Esophagus squamous epithelium (tissue), 4 donors: ENCODE results near the gene TADA3.

ENCODE experiments used
- CTCF ChIP-seq, 6 experiments: fragments of 450-650 bp in 4 of 6; fragments of 200-600 bp in 2 of 6; sonication (generic) in 2 of 6; IDR thresholded peaks; one replicate each; pipeline ENCODE4 v1.5.1; 2016 to 2019; ENCODE audit warnings: antibody characterized with exemption in 6 of 6, mild to moderate bottlenecking in 4 of 6, moderate library complexity in 4 of 6
- POLR2A ChIP-seq, 4 donors: fragments of 450-650 bp; IDR thresholded peaks; one replicate each; pipeline ENCODE4 v1.6.1; 2017; ENCODE audit warnings: antibody characterized with exemption in 4 of 4, mild to moderate bottlenecking in 4 of 4, moderate library complexity in 3 of 4

- TF ChIP-seq CTCF (IDR thresholded peaks at IDR 0.05) (no peak), POLR2A (IDR thresholded peaks at IDR 0.05) (no peak)
These were observed 41.5 kb downstream of the TADA3 start for GRCh38 chr3:9750556-9751411.
